HEK293 (cell line): Measurements from ENCODE around the gene CIZ1.

Experiments used
- CTCF ChIA-PET: fragments of 350-600 bp; formaldehyde crosslinking; extraction: SDS; loops from one replicate; lab custom pipeline; 2021; ENCODE audit warnings: antibody characterized with exemption; lab: Yijun Ruan, JAX
- POLR2A ChIA-PET: fragments of 300-600 bp; formaldehyde crosslinking; extraction: SDS; loops from one replicate; lab custom pipeline; 2020; ENCODE audit warnings: antibody characterized with exemption, inconsistent platforms; lab: Yijun Ruan, JAX
- H3K27ac ChIP-seq: fragments of 200-500 bp; sonication (Bioruptor generic); 2 replicates; pipeline ENCODE4 v1.5.1; 2014; ENCODE audit warnings: low read depth, low read length, control low read depth, inconsistent platforms; ENCODE audit errors: extremely low read depth
- H3K36me3 ChIP-seq, 2 experiments: fragments of 200-500 bp in 1 of 2; sonication (Bioruptor generic) in 1 of 2; 1 replicate in 1 of 2; 2 replicates in 1 of 2; pipeline ENCODE4 v1.5.1; 2014 to 2017; ENCODE audit warnings: inconsistent platforms in 2 of 2, low read length in 2 of 2; ENCODE audit not compliant: control insufficient read depth in 2 of 2, insufficient read depth in 1 of 2
- H3K4me1 ChIP-seq: fragments of 200-500 bp; sonication (Bioruptor generic); 2 replicates; pipeline ENCODE4 v1.5.1; 2014; ENCODE audit warnings: mild to moderate bottlenecking, low read length, inconsistent platforms; ENCODE audit not compliant: control insufficient read depth, insufficient read depth
- H3K4me3 ChIP-seq: 2 replicates; pipeline ENCODE4 v1.5.1; 2011; ENCODE audit warnings: low read depth, mild to moderate bottlenecking, control low read depth, low read length, moderate library complexity
- H3K9me3 ChIP-seq: fragments of 200-500 bp; sonication (Bioruptor generic); 2 replicates; pipeline ENCODE4 v1.5.1; 2014; ENCODE audit warnings: low read depth, low read length, inconsistent platforms; ENCODE audit not compliant: control insufficient read depth, insufficient read depth
- FEZF1 ChIP-seq: fragments of 450-650 bp; formaldehyde crosslinking; IDR thresholded peaks from 2 replicates; pipeline ENCODE4 v1.5.1; 2016; ENCODE audit warnings: missing biosample characterization, missing genetic modification characterization
- KLF16 ChIP-seq: fragments of 450-650 bp; formaldehyde crosslinking; IDR thresholded peaks from 2 replicates; pipeline ENCODE4 v1.5.1; 2017; ENCODE audit warnings: missing biosample characterization, missing genetic modification characterization
- REST ChIP-seq: fragments of 450-650 bp; formaldehyde crosslinking; IDR thresholded peaks from 2 replicates; pipeline ENCODE4 v1.5.1; 2016; ENCODE audit warnings: missing biosample characterization, missing genetic modification characterization
- ZNF148 ChIP-seq: fragments of 450-650 bp; formaldehyde crosslinking; IDR thresholded peaks from 2 replicates; pipeline ENCODE4 v1.5.0; 2017; ENCODE audit warnings: missing biosample characterization, missing genetic modification characterization, borderline replicate concordance
- ZNF18 ChIP-seq: fragments of 450-650 bp; formaldehyde crosslinking; IDR thresholded peaks from 2 replicates; pipeline ENCODE4 v1.5.1; 2016; ENCODE audit warnings: missing biosample characterization, missing genetic modification characterization
- ZNF26 ChIP-seq: fragments of 450-650 bp; formaldehyde crosslinking; IDR thresholded peaks from 2 replicates; pipeline ENCODE4 v1.5.1; 2016; ENCODE audit warnings: missing biosample characterization, missing genetic modification characterization
- ZNF280D ChIP-seq: fragments of 450-650 bp; formaldehyde crosslinking; IDR thresholded peaks from 2 replicates; pipeline ENCODE4 v1.5.1; 2016; ENCODE audit warnings: missing biosample characterization, missing genetic modification characterization
- ZNF292 ChIP-seq: fragments of 450-650 bp; formaldehyde crosslinking; IDR thresholded peaks from 2 replicates; pipeline ENCODE4 v1.5.1; 2016; ENCODE audit warnings: low read depth, missing biosample characterization, missing genetic modification characterization, borderline replicate concordance
- ZNF529 ChIP-seq: fragments of 450-650 bp; formaldehyde crosslinking; IDR thresholded peaks from 2 replicates; pipeline ENCODE4 v1.5.1; 2017; ENCODE audit warnings: missing genetic modification characterization, missing biosample characterization; ENCODE audit not compliant: insufficient replicate concordance
- ZNF544 ChIP-seq: fragments of 450-650 bp; formaldehyde crosslinking; IDR thresholded peaks from 2 replicates; pipeline ENCODE4 v1.5.0; 2017; ENCODE audit warnings: missing biosample characterization, missing genetic modification characterization
- ZNF555 ChIP-seq: fragments of 450-650 bp; formaldehyde crosslinking; conservative IDR thresholded peaks from 2 replicates; pipeline ENCODE4 v1.5.1; 2017; ENCODE audit warnings: missing biosample characterization, mild to moderate bottlenecking, missing genetic modification characterization, inconsistent platforms
- ZNF629 ChIP-seq: fragments of 450-650 bp; formaldehyde crosslinking; IDR thresholded peaks from 2 replicates; pipeline ENCODE4 v1.5.1; 2017; ENCODE audit warnings: missing biosample characterization, missing genetic modification characterization
- ZNF658 ChIP-seq: fragments of 450-650 bp; formaldehyde crosslinking; IDR thresholded peaks from 2 replicates; pipeline ENCODE4; 2016; ENCODE audit warnings: missing biosample characterization, missing genetic modification characterization
- ZXDB ChIP-seq: fragments of 450-650 bp; formaldehyde crosslinking; IDR thresholded peaks from 2 replicates; pipeline ENCODE4 v1.5.1; 2016; ENCODE audit warnings: missing biosample characterization, missing genetic modification characterization

The CIZ1 gene

GRCh38 chr9:128121466-128121810 is 69.9 kb downstream of the CIZ1 start:
- CTCF ChIA-PET = interaction anchor here (0.6 kb wide), 1 partner anchor 13 kb away, joined by 3 read pairs; no protein-coding TSS in a partner anchor
- no peak for TF ChIP-seq ZNF26
- TF ChIP-seq REST (tag by site-specific recombination) = no peak
- TF ChIP-seq ZNF658 (tag by site-specific recombination) = no peak
- TF ChIP-seq ZXDB (tag by site-specific recombination) = no peak
- TF ChIP-seq ZNF629 (tag by site-specific recombination) = no peak
- no peak for TF ChIP-seq ZNF148 (tag by site-specific recombination)
- TF ChIP-seq ZNF292 (tag by site-specific recombination) = no peak
- TF ChIP-seq FEZF1 = no peak
- no peak for TF ChIP-seq ZNF280D (tag by site-specific recombination)
- no peak for TF ChIP-seq ZNF555
- TF ChIP-seq KLF16 = no peak
- TF ChIP-seq ZNF529 (tag by site-specific recombination) = no peak
- TF ChIP-seq ZNF18 (tag by site-specific recombination) = no peak
- no peak for TF ChIP-seq ZNF544 (tag by site-specific recombination)
- Histone ChIP-seq H3K4me1 (no peaks in the 10 kb centered on the region), H3K27ac (no peak overlapping the region), H3K4me3 (no peak overlapping the region), H3K36me3 (peaks cover 0 to 56% of the 10 kb centered on the region in 2 experiments; a peak in 2 of 3 replicates), H3K9me3 (no peaks in the 10 kb centered on the region)
- POLR2A ChIA-PET = no interaction called here
